Epithelial cell of esophagus (primary cell): ENCODE results near the gene SH2B2.
A peak's percentile ranks its signal among the peaks of the same experiment; 100 is the strongest.

Experiments
- DNase-seq: peaks from one replicate; pipeline ENCODE4 v3.0.0; 2010; ENCODE audit warnings: low read depth
- H3K4me3 ChIP-seq: 2 replicates; pipeline ENCODE4 v1.5.1; 2011; ENCODE audit warnings: mild to moderate bottlenecking, low read length, control low read depth
- TF ChIP-seq, protein P1 (sequence below): IDR thresholded peaks from 2 replicates; pipeline ENCODE4 v1.5.1; 2011; ENCODE audit warnings: low read depth, mild to moderate bottlenecking, low read length, control low read depth, inconsistent platforms; ENCODE audit not compliant: insufficient read depth; ENCODE audit errors: missing control alignments

SH2B2 gene

DNA sequence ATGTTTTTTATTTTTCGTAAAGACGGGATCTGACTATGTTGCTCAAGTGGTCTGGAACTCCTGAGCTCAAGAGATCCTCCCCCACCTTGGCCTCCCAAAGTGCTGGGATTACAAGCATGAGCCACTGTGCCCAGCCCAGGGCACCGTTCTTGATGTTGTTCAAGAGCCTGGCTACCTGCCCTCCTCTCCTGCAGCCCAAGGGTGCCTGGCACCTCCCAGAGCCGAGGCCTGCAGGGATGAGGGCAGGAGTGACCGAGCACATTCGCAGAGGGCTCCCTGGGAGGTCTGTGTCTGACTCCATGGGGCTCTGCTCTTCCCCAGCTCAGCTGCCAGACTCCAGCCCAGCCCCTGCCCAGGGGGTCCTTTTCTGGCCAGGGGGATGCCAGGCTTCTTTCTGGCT, 15.4 kb downstream of the SH2B2 start:
- DNase-seq: no peak
- H3K4me3 ChIP-seq: no peak overlapping the region

DNA sequence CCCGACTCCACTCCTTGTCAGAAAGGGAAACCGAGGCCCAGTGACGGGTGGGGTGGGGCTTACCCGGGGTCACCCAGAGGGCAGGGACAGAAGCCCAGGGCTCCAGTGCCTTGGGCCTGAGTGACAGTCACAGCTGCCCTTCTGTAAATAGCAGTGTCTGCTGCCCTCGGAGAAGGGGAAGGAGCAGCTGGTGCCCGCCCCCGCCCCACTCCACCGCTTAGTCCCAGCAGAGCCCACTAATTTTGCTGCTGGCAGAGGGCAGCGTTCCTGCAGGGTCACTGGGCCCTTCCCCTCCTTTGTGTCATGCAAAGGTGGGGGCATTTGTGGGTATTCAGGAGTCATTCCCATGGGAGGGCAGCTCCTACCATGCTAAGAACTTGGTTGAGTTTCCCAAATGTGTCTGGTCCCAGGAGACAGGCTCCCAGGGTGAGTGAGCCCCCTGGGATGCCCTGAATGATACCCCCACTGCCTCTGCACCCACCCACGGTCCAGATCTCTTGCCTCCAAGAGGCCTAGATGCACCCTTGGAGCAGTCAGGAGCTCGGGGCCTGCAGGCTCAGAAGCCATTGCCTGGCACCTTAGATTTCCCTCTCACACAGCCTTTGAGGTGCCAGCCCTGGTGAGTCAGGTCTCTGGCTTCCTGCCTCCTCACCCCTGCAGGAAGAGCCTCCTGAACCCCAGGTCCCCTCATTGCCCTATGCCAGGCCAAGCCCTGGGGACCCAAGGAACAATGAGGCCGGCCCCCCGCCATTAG, 17.2 kb downstream of the SH2B2 start:
- no peak overlapping the region for H3K4me3 ChIP-seq
- TF ChIP-seq, protein P1, sequence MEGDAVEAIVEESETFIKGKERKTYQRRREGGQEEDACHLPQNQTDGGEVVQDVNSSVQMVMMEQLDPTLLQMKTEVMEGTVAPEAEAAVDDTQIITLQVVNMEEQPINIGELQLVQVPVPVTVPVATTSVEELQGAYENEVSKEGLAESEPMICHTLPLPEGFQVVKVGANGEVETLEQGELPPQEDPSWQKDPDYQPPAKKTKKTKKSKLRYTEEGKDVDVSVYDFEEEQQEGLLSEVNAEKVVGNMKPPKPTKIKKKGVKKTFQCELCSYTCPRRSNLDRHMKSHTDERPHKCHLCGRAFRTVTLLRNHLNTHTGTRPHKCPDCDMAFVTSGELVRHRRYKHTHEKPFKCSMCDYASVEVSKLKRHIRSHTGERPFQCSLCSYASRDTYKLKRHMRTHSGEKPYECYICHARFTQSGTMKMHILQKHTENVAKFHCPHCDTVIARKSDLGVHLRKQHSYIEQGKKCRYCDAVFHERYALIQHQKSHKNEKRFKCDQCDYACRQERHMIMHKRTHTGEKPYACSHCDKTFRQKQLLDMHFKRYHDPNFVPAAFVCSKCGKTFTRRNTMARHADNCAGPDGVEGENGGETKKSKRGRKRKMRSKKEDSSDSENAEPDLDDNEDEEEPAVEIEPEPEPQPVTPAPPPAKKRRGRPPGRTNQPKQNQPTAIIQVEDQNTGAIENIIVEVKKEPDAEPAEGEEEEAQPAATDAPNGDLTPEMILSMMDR: no peak
- DNase-seq: peak; percentile 12

More for the DNA sequence above, 15.4 kb downstream of the SH2B2 start:
- TF ChIP-seq, protein P1: no peak

DNA sequence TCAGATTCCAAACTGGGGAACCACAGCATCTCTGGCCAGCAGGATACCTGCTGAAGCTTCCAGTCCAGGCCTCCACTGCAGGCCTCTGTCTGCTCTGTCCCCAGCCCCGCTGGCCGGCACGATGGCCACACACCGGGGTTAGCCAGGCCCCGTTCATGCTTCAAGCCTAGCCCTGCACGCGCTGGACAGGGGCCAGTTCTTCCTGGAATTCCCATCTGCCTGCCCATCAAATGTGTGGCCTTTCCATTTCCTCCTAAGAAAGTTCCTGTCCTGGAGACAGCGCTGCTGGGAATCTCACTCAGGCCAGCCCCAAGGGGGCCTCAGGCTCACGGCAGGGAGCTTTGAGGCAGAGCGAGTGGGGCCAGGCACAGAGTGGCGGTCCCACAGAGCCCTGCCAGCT, 18.0 kb downstream of the SH2B2 start:
- no peak overlapping the region for H3K4me3 ChIP-seq
- TF ChIP-seq, protein P1: no peak
- DNase-seq: no peak

DNA sequence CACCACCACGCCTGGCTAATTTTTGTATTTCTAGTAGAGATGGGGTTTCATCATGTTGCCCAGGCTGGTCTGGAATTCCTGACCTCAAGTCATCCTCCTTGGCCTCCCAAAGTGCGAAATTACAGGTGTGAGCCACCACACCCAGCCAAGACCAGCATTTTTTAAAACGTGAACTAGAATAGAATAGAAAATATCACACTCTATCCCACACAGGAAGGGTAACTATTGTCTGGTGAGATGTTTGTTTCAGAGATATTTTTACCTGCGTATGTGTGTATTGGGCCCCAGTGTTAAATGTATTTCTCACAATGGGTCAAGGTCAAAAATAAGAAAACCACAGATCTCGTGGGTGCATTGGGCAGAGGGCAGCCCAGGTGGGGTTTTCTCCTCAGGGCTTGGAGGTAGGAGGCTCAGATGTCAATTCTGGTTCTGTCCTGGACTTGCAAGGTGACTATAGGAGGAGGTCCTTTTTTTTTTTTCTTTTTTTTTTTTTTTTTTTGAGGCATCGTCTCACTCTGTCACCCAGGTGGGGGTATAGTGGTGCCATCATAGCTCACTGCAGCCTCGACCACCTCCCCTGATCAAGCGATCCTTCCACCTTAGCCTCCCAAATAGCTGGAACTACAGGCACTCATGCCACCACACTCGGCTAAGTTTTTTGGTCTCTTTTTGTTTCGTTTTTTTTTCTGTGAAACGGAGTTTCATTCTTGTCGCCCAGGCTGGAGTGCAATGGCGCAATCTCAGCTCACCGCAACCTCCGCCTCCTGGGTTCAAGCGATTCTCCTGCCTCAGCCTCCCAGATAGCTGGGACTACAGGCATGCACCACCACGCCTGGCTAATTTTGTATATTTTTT, 19.0 kb downstream of the SH2B2 start:
- TF ChIP-seq, protein P1: no peak
- no peak overlapping the region for H3K4me3 ChIP-seq
- DNase-seq: no peak

DNA sequence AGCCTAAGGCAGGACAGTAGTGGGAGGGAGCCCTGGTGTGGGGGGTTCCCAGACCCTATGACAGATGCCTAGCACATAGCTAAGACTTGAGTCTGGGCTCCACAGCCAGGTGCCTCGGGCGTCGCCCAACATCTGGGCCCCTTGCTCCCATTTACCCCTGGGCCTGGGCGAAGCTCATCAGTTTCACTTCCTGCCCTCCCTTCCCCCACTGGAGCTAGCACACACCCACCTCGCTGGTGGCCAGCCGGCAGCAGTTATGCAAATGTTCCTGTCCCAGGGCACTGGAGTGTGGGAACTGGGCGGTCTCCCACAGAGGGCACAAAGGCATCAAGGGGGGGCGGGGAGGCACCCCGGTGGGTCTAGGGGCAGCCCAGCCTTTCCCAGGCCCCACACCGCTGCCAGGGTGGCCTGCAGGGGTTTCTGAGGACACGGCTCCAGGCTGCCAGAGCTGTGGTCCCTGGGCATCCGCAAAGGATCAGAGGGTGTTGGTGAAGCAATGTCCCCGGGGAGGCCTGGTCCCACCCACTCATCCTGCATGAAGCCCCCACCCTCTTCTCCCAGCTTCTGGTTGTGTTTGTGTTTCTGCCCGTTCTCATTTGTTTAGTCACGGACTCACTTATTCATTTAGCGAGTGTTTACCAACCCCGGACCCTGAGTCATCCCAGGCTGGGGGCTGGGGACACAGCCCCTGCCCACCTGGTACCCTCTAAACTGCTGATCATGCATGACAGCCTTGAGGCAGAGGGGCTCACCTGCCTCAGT, 20.4 kb downstream of the SH2B2 start:
- H3K4me3 ChIP-seq: no peak overlapping the region
- peak; percentile 42 for DNase-seq
- TF ChIP-seq, protein P1: no peak

DNA sequence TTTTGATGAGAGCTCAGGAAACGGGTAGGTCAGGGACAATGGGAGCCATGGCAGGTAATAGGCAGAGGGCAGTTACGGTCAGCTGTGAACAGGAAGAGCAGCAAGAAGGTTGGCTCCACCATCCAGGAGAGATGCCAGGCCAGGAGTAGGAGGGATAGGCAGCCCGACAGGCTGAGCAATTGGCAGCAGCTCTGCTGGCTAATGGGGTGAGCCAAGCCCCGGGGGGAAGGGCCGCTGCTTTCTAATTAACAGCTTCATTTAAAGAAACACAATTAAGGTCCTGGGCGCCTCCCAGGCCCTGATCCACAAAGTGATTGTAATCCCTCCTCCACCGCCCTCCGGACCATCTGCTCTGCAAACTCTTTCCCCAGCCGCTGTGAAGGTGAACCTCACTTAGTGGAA, 23.7 kb downstream of the SH2B2 start:
- TF ChIP-seq, protein P1: no peak
- no peak overlapping the region for H3K4me3 ChIP-seq
- DNase-seq: no peak
